Stimulated activated CD8-positive, alpha-beta memory T cell treated with anti-CD3 and anti-CD28 coated beads, Interleukin-12 subunit alpha, Interleukin-12 subunit beta, amount 100 ng/mL, for 1 hour (primary cell): ENCODE measurements around the gene TMEM51.
"Not testable (repeated sequence)": the region's sequence is repeated elsewhere in the genome, so short reads cannot be mapped to it uniquely, and the experiment has no call there.

ENCODE experiments used
- DNase-seq: peaks from one replicate; pipeline ENCODE4 v3.0.0-alpha.2; 2020; ENCODE audit warnings: low read depth

Gene TMEM51

GRCh38 chr1:15128077-15128476 lies 25.5 kb upstream of the TMEM51 start:
- DNase-seq, result no peak

GRCh38 chr1:15128520-15129313 lies 24.8 kb upstream of the TMEM51 start:
- DNase-seq, result peak; percentile 50

- no peak for DNase-seq
Measured at GRCh38 chr1:15129944-15130343, 23.6 kb upstream of the TMEM51 start.

- DNase-seq, result no peak
Measured at GRCh38 chr1:15130607-15131006, 22.9 kb upstream of the TMEM51 start.

GRCh38 chr1:15132965-15133364 lies 20.6 kb upstream of the TMEM51 start:
- DNase-seq, result no peak

GRCh38 chr1:15134285-15134684 lies 19.3 kb upstream of the TMEM51 start:
- no peak for DNase-seq

- DNase-seq, result not testable (repeated sequence)
Measured at GRCh38 chr1:15135604-15136003, 17.9 kb upstream of the TMEM51 start.

- DNase-seq, result no peak
Measured at GRCh38 chr1:15137809-15138208, 15.7 kb upstream of the TMEM51 start.

GRCh38 chr1:15139654-15140350 lies 13.7 kb upstream of the TMEM51 start:
- no peak for DNase-seq

GRCh38 chr1:15141935-15142539 lies 11.5 kb upstream of the TMEM51 start:
- no peak for DNase-seq

- DNase-seq, result no peak
Measured at GRCh38 chr1:15145327-15145726, 8.2 kb upstream of the TMEM51 start.

- DNase-seq, result no peak
Measured at GRCh38 chr1:15146142-15146680, 7.3 kb upstream of the TMEM51 start.

- DNase-seq, result no peak
Measured at GRCh38 chr1:15146971-15147376, 6.6 kb upstream of the TMEM51 start.

GRCh38 chr1:15148004-15148403 lies 5.5 kb upstream of the TMEM51 start:
- no peak for DNase-seq

- no peak for DNase-seq
Measured at GRCh38 chr1:15148475-15148874, 5.1 kb upstream of the TMEM51 start.

GRCh38 chr1:15148941-15149340 lies 4.6 kb upstream of the TMEM51 start:
- no peak for DNase-seq

GRCh38 chr1:15150376-15150775 lies 3.2 kb upstream of the TMEM51 start:
- DNase-seq, result no peak

GRCh38 chr1:15151377-15151806 lies 2.2 kb upstream of the TMEM51 start:
- DNase-seq, result no peak

- DNase-seq, result no peak
Measured at GRCh38 chr1:15151871-15152270, 1.7 kb upstream of the TMEM51 start.

GRCh38 chr1:15152318-15153183 lies 996 bp upstream of the TMEM51 start:
- DNase-seq, result no peak

- no peak for DNase-seq
Measured at GRCh38 chr1:15153842-15154479, 414 bp downstream of the TMEM51 start.
